Measurements from ENCODE around the gene DHCR7. TPM values are rescaled to one million over a fixed set of nuclear protein-coding genes. Genes with fewer than 3 reads are reported as not detected.

The DHCR7 gene
- total RNA-seq, 1 donor, result 16.7 TPM

- DNase-seq (ENCODE audit: low read depth), result no peak
- TF ChIP-seq, protein P1, sequence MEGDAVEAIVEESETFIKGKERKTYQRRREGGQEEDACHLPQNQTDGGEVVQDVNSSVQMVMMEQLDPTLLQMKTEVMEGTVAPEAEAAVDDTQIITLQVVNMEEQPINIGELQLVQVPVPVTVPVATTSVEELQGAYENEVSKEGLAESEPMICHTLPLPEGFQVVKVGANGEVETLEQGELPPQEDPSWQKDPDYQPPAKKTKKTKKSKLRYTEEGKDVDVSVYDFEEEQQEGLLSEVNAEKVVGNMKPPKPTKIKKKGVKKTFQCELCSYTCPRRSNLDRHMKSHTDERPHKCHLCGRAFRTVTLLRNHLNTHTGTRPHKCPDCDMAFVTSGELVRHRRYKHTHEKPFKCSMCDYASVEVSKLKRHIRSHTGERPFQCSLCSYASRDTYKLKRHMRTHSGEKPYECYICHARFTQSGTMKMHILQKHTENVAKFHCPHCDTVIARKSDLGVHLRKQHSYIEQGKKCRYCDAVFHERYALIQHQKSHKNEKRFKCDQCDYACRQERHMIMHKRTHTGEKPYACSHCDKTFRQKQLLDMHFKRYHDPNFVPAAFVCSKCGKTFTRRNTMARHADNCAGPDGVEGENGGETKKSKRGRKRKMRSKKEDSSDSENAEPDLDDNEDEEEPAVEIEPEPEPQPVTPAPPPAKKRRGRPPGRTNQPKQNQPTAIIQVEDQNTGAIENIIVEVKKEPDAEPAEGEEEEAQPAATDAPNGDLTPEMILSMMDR (IDR thresholded peaks at IDR 0.05; ENCODE audit: insufficient read depth, low read length), result no peak
- no peak overlapping the region for H3K4me3 ChIP-seq (ENCODE audit: low read depth, low read length)
Observed at GRCh38 chr11:71407356-71407755, 40.8 kb downstream of the DHCR7 start.

- no peak overlapping the region for H3K4me3 ChIP-seq (ENCODE audit: low read depth, low read length)
- no peak for DNase-seq (ENCODE audit: low read depth)
- TF ChIP-seq, protein P1 (IDR thresholded peaks at IDR 0.05; ENCODE audit: insufficient read depth, low read length), result no peak
Observed at GRCh38 chr11:71406681-71407080, 41.5 kb downstream of the DHCR7 start.

DNA sequence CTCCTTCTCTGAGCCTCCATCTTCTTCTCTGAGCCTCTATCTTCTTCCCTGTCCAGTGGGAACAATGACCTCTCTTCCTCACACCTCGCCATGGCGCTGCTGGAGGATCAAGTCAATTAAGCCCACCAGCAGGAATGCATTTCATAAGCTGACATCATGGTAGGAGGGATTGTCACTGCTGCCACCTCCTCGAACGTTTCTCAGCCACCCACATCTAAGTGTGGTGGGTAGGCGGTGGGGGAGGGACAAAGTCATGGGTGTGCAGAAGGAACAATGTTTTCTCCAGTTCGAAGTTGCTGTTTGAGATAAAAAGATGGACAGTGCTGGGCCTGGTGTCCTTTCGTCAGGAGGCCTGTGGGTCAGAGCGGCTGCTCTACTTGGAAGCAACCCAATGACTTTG is 44.0 kb downstream of the DHCR7 start:
- no peak for DNase-seq (ENCODE audit: low read depth)
- H3K4me3 ChIP-seq (ENCODE audit: low read depth, low read length), result no peak overlapping the region
- TF ChIP-seq, protein P1 (IDR thresholded peaks at IDR 0.05; ENCODE audit: insufficient read depth, low read length), result no peak

- DNase-seq (ENCODE audit: low read depth), result no peak
- TF ChIP-seq, protein P1 (IDR thresholded peaks at IDR 0.05; ENCODE audit: insufficient read depth, low read length), result no peak
- H3K4me3 ChIP-seq (ENCODE audit: low read depth, low read length), result no peak overlapping the region
Observed at GRCh38 chr11:71402878-71403277, 45.3 kb downstream of the DHCR7 start.

DNA sequence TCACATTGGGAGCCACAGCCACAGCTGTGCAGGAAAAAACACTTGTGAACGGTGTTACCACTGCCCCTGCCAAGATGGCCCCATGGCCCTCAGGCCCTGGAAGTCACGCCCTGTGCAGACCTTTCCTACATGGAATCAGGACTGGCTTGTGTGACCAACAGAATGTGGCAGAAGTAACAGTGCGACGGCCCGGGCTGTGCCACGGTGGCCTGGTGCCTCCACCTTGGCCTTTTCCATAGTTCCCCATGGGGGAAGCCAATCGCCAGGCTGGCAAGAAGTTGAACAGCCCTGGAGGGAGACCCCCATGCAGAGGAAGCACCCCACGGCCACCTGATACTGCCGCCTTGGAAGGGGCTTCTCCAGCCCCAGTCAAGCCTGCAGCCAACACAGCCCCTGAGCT is 48.0 kb downstream of the DHCR7 start:
- no peak overlapping the region for H3K4me3 ChIP-seq (ENCODE audit: low read depth, low read length)
- TF ChIP-seq, protein P1 (IDR thresholded peaks at IDR 0.05; ENCODE audit: insufficient read depth, low read length), result no peak
- no peak for DNase-seq (ENCODE audit: low read depth)

GRCh38 chr11:71399341-71399740 is 48.9 kb downstream of the DHCR7 start:
- TF ChIP-seq, protein P1 (IDR thresholded peaks at IDR 0.05; ENCODE audit: insufficient read depth, low read length), result no peak
- DNase-seq (ENCODE audit: low read depth), result no peak
- no peak overlapping the region for H3K4me3 ChIP-seq (ENCODE audit: low read depth, low read length)

- TF ChIP-seq, protein P1 (IDR thresholded peaks at IDR 0.05; ENCODE audit: insufficient read depth, low read length), result no peak
- no peak overlapping the region for H3K4me3 ChIP-seq (ENCODE audit: low read depth, low read length)
- DNase-seq (ENCODE audit: low read depth), result no peak
Observed at GRCh38 chr11:71397961-71398360, 50.2 kb downstream of the DHCR7 start.

Data from fibroblast of the aortic adventitia (primary cell).